Superior temporal gyrus (tissue), 1 donor: ENCODE data around the gene ENTREP1.
A peak's percentile ranks its signal among the peaks of the same experiment; 100 is the strongest.
"Not testable (repeated sequence)": the region's sequence is repeated elsewhere in the genome, so short reads cannot be mapped to it uniquely, and the experiment has no call there.

Experiments
- DNase-seq: peaks from one replicate; pipeline ENCODE4 v3.0.0-alpha.2; 2016; ENCODE audit errors: extremely low spot score

Gene ENTREP1

GRCh38 chr9:69409936-69410335, 84.9 kb downstream of the ENTREP1 start:
- not testable (repeated sequence) for DNase-seq

GRCh38 chr9:69411246-69411645, 86.2 kb downstream of the ENTREP1 start:
- DNase-seq = no peak

- no peak for DNase-seq
Measured at GRCh38 chr9:69411931-69412740, 87.1 kb downstream of the ENTREP1 start.

GRCh38 chr9:69412741-69413150, 87.7 kb downstream of the ENTREP1 start:
- DNase-seq = peak; percentile 59

- DNase-seq = no peak
Measured at GRCh38 chr9:69420611-69421270, 95.7 kb downstream of the ENTREP1 start.

- peak; percentile 97 for DNase-seq
Measured at GRCh38 chr9:69421908-69422801, 97.1 kb downstream of the ENTREP1 start.

GRCh38 chr9:69425136-69425801, 100.3 kb downstream of the ENTREP1 start:
- peak; percentile 58 for DNase-seq

GRCh38 chr9:69427286-69427685, 102.3 kb downstream of the ENTREP1 start:
- DNase-seq = peak; percentile 73

- DNase-seq = no peak
Measured at GRCh38 chr9:69428017-69428785, 103.2 kb downstream of the ENTREP1 start.

- DNase-seq = no peak
Measured at GRCh38 chr9:69429281-69429680, 104.3 kb downstream of the ENTREP1 start.

GRCh38 chr9:69430206-69430605, 105.2 kb downstream of the ENTREP1 start:
- no peak for DNase-seq

- DNase-seq = no peak
Measured at GRCh38 chr9:69431203-69431602, 106.2 kb downstream of the ENTREP1 start.

- DNase-seq = no peak
Measured at GRCh38 chr9:69431777-69432176, 106.8 kb downstream of the ENTREP1 start.

GRCh38 chr9:69432623-69433022, 107.6 kb downstream of the ENTREP1 start:
- no peak for DNase-seq

GRCh38 chr9:69433392-69433791, 108.4 kb downstream of the ENTREP1 start:
- DNase-seq = no peak

- no peak for DNase-seq
Measured at GRCh38 chr9:69433968-69434367, 109.0 kb downstream of the ENTREP1 start.

GRCh38 chr9:69439654-69440053, 114.6 kb downstream of the ENTREP1 start:
- DNase-seq = not testable (repeated sequence)

- DNase-seq = not testable (repeated sequence)
Measured at GRCh38 chr9:69440254-69440955, 115.4 kb downstream of the ENTREP1 start.
